Measurements from ENCODE around the gene IQCE.

Gene IQCE

DNA sequence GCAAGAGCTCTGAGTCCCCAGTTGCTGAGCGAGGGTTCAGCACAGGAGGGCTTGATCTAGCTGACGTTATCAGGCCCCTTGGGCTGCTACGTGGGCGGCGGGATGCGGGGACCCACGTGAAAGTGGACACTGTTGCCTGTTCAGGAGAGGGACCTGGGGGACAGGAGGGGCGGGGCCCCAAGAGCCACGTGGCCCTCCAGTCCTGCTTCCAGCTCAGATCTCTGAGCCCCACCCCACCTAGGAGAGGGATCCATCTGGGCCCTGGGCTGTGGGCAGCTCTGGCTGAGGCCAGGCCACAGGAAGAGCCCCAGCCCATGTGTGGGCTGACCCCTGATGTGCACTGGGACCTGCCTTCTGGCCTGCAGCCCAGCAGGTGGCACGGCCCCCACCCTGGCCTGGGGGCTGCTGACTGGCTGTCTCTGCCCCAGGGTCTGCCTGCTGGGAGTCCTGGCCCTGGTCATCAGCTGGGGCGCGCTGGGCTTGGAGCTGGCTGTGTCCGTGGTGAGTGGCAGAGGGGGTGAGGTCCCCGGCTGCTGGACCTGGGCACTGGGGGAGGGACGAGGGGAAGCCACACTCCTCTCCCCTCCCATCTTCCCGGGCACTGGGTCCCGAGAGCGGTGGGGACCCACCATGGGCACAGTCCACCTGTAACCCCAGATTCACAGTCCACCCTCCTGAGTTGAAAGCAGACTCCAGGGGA lies 90.5 kb downstream of the IQCE start:
- Histone ChIP-seq H3K27me3 (ENCODE audit: insufficient read depth, low read length) (no peaks in the 10 kb centered on the region), H3K9me3 (ENCODE audit: insufficient read depth, low read depth, low read length) (peaks cover 2% of the 10 kb centered on the region), H3K27ac (ENCODE audit: low read depth, low read length) (no peak overlapping the region), H2BK120ac (ENCODE audit: insufficient read depth, low read length, poor library complexity) (no peak overlapping the region), H3K79me2 (ENCODE audit: control insufficient read depth, insufficient read depth, low read length, poor library complexity) (no peaks in the 10 kb centered on the region), H3K36me3 (ENCODE audit: control insufficient read depth in 1 of 2, insufficient read depth in 2 of 2, low read length in 2 of 2) (peaks cover 61 to 66% of the 10 kb centered on the region in 2 experiments), H2AK5ac (ENCODE audit: low read length) (no peak overlapping the region), H2BK5ac (ENCODE audit: low read depth, low read length, poor library complexity) (no peak overlapping the region), H3K4me1 (ENCODE audit: control insufficient read depth in 1 of 2, insufficient read depth in 2 of 2, low read length in 2 of 2) (peaks cover 18 to 21% of the 10 kb centered on the region in 2 experiments), H3K4me2 (ENCODE audit: low read length) (no peak overlapping the region), H3K4me3 (ENCODE audit: low read depth, low read length) (no peak overlapping the region), H2AFZ (ENCODE audit: insufficient read depth, low read length, poor library complexity) (no peak overlapping the region), H2BK12ac (ENCODE audit: low read length) (no peak overlapping the region), H3K4ac (ENCODE audit: low read depth, low read length) (no peak overlapping the region), H3K23ac (ENCODE audit: low read length) (no peak overlapping the region), H4K91ac (ENCODE audit: low read depth, low read length) (no peak overlapping the region), H3K79me1 (ENCODE audit: low read length) (peaks cover 4% of the 10 kb centered on the region), H3K14ac (ENCODE audit: low read length) (no peak overlapping the region), H3K9ac (ENCODE audit: low read length) (no peak overlapping the region), H3K18ac (ENCODE audit: low read length) (no peak overlapping the region), H4K12ac (ENCODE audit: low read depth, low read length) (peak overlapping the region; percentile 9), H4K8ac (ENCODE audit: low read depth, low read length) (no peak overlapping the region)
- no CpG with 5 or more reads among the region's 18 CpGs for WGBS (ENCODE audit: extremely low coverage, insufficient coverage, insufficient read length)
- no peak for DNase-seq

DNA sequence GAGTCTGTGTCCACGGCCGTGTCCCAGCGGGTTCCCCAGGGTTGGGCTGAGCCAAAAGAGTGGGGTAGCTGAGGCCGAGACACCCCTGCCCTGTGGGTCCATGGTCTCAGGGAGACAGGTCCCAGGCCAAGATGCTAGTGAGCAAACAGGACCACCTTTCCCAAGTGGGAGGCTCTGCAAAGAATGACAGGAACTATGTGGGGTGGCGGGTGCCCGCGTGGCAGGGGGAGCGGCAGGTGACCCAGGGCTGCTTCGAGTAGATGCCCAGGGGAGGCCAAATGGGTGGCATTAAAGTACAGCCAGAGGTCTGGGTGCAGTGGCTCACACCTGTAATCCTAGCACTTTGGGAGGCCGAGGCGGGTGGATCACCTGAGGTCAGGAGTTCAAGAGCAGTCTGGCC lies 91.2 kb downstream of the IQCE start:
- Histone ChIP-seq H3K27ac (ENCODE audit: low read depth, low read length) (no peak overlapping the region), H3K23ac (ENCODE audit: low read length) (no peak overlapping the region), H3K4me1 (ENCODE audit: control insufficient read depth in 1 of 2, insufficient read depth in 2 of 2, low read length in 2 of 2) (peaks cover 11 to 14% of the 10 kb centered on the region in 2 experiments), H3K4ac (ENCODE audit: low read depth, low read length) (no peak overlapping the region), H3K4me2 (ENCODE audit: low read length) (no peak overlapping the region), H3K79me1 (ENCODE audit: low read length) (peaks cover 4% of the 10 kb centered on the region), H3K9ac (ENCODE audit: low read length) (no peak overlapping the region), H3K9me3 (ENCODE audit: insufficient read depth, low read depth, low read length) (peaks cover 2% of the 10 kb centered on the region), H4K12ac (ENCODE audit: low read depth, low read length) (no peak overlapping the region), H3K4me3 (ENCODE audit: low read depth, low read length) (no peak overlapping the region), H3K14ac (ENCODE audit: low read length) (no peak overlapping the region), H2BK5ac (ENCODE audit: low read depth, low read length, poor library complexity) (no peak overlapping the region), H3K79me2 (ENCODE audit: control insufficient read depth, insufficient read depth, low read length, poor library complexity) (no peaks in the 10 kb centered on the region), H2AFZ (ENCODE audit: insufficient read depth, low read length, poor library complexity) (no peak overlapping the region), H4K91ac (ENCODE audit: low read depth, low read length) (no peak overlapping the region), H3K36me3 (ENCODE audit: control insufficient read depth in 1 of 2, insufficient read depth in 2 of 2, low read length in 2 of 2) (peaks cover 64 to 70% of the 10 kb centered on the region in 2 experiments), H2BK12ac (ENCODE audit: low read length) (no peak overlapping the region), H2AK5ac (ENCODE audit: low read length) (no peak overlapping the region), H4K8ac (ENCODE audit: low read depth, low read length) (no peak overlapping the region), H2BK120ac (ENCODE audit: insufficient read depth, low read length, poor library complexity) (no peak overlapping the region), H3K18ac (ENCODE audit: low read length) (no peak overlapping the region), H3K27me3 (ENCODE audit: insufficient read depth, low read length) (no peaks in the 10 kb centered on the region)
- no CpG with 5 or more reads among the region's 11 CpGs for WGBS (ENCODE audit: extremely low coverage, insufficient coverage, insufficient read length)
- no peak for DNase-seq

DNA sequence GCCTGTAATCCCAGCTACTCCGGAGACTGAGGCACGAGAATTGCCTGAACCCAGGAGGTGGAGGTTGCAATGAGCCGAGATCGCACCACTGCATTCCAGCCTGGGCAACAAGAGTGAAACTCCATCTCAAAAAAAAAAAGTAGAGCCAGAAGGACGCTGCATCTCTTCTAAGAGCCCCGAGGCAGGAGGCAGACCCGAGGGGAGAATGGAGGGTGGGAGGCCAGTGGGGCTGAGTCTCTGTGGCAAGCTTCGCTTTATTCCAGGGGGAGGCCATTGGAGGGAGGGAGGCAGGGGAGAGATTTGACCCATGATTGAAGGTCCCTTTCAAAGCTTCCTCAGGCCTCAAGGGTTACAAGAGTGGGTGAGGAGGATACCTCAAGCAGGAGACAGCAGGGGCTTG lies 91.7 kb downstream of the IQCE start:
- peaks cover 66 to 73% of the 10 kb centered on the region in 2 experiments for H3K36me3 ChIP-seq (ENCODE audit: control insufficient read depth in 1 of 2, insufficient read depth in 2 of 2, low read length in 2 of 2)
- peaks cover 6 to 10% of the 10 kb centered on the region in 2 experiments for H3K4me1 ChIP-seq (ENCODE audit: control insufficient read depth in 1 of 2, insufficient read depth in 2 of 2, low read length in 2 of 2)
- H2BK5ac ChIP-seq (ENCODE audit: low read depth, low read length, poor library complexity): no peak overlapping the region
- H3K9me3 ChIP-seq (ENCODE audit: insufficient read depth, low read depth, low read length): peaks cover 2% of the 10 kb centered on the region
- H4K91ac ChIP-seq (ENCODE audit: low read depth, low read length): no peak overlapping the region
- no peak overlapping the region for H2AK5ac ChIP-seq (ENCODE audit: low read length)
- H3K27me3 ChIP-seq (ENCODE audit: insufficient read depth, low read length): no peaks in the 10 kb centered on the region
- H3K4ac ChIP-seq (ENCODE audit: low read depth, low read length): no peak overlapping the region
- no peak overlapping the region for H2BK12ac ChIP-seq (ENCODE audit: low read length)
- no peak for DNase-seq
- H3K18ac ChIP-seq (ENCODE audit: low read length): no peak overlapping the region
- H3K9ac ChIP-seq (ENCODE audit: low read length): no peak overlapping the region
- H3K4me3 ChIP-seq (ENCODE audit: low read depth, low read length): no peak overlapping the region
- no peak overlapping the region for H3K23ac ChIP-seq (ENCODE audit: low read length)
- no peak overlapping the region for H4K8ac ChIP-seq (ENCODE audit: low read depth, low read length)
- no peak overlapping the region for H3K27ac ChIP-seq (ENCODE audit: low read depth, low read length)
- H2AFZ ChIP-seq (ENCODE audit: insufficient read depth, low read length, poor library complexity): no peak overlapping the region
- no peak overlapping the region for H2BK120ac ChIP-seq (ENCODE audit: insufficient read depth, low read length, poor library complexity)
- H3K14ac ChIP-seq (ENCODE audit: low read length): no peak overlapping the region
- H3K79me1 ChIP-seq (ENCODE audit: low read length): peaks cover 4% of the 10 kb centered on the region
- H3K4me2 ChIP-seq (ENCODE audit: low read length): no peak overlapping the region
- no CpG with 5 or more reads among the region's 8 CpGs for WGBS (ENCODE audit: extremely low coverage, insufficient coverage, insufficient read length)
- H4K12ac ChIP-seq (ENCODE audit: low read depth, low read length): no peak overlapping the region
- no peaks in the 10 kb centered on the region for H3K79me2 ChIP-seq (ENCODE audit: control insufficient read depth, insufficient read depth, low read length, poor library complexity)

DNA sequence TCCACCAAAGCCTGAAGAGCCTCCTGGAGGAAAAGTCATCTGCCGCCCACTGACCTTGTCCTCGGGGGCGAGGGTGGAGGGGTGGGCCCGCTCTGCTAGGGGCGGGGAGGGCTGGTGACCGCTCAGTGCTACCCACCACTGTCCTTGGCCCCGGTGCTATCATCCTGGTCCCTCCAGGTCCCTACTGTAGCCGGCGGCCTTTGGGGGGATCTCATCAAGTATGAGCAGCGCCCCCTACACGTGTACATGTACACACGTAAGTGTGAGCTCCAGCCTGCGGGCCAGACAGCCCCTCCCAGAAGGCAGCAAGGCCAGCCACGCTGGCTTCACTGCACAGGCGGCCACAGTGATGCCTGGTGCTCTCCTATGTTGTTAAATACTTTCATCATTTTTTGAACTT lies 92.6 kb downstream of the IQCE start:
- Histone ChIP-seq H3K27me3 (ENCODE audit: insufficient read depth, low read length) (no peaks in the 10 kb centered on the region), H4K91ac (ENCODE audit: low read depth, low read length) (no peak overlapping the region), H3K9me3 (ENCODE audit: insufficient read depth, low read depth, low read length) (peaks cover 2% of the 10 kb centered on the region), H4K12ac (ENCODE audit: low read depth, low read length) (no peak overlapping the region), H3K36me3 (ENCODE audit: control insufficient read depth in 1 of 2, insufficient read depth in 2 of 2, low read length in 2 of 2) (peaks cover 75 to 79% of the 10 kb centered on the region in 2 experiments), H3K4ac (ENCODE audit: low read depth, low read length) (no peak overlapping the region), H4K8ac (ENCODE audit: low read depth, low read length) (no peak overlapping the region), H2AFZ (ENCODE audit: insufficient read depth, low read length, poor library complexity) (no peak overlapping the region), H3K14ac (ENCODE audit: low read length) (no peak overlapping the region), H3K9ac (ENCODE audit: low read length) (no peak overlapping the region), H3K4me3 (ENCODE audit: low read depth, low read length) (no peak overlapping the region), H3K18ac (ENCODE audit: low read length) (no peak overlapping the region), H3K79me1 (ENCODE audit: low read length) (no peaks in the 10 kb centered on the region), H3K23ac (ENCODE audit: low read length) (no peak overlapping the region), H2BK12ac (ENCODE audit: low read length) (no peak overlapping the region), H3K27ac (ENCODE audit: low read depth, low read length) (no peak overlapping the region), H2BK120ac (ENCODE audit: insufficient read depth, low read length, poor library complexity) (no peak overlapping the region), H3K79me2 (ENCODE audit: control insufficient read depth, insufficient read depth, low read length, poor library complexity) (no peaks in the 10 kb centered on the region), H2AK5ac (ENCODE audit: low read length) (no peak overlapping the region), H3K4me1 (ENCODE audit: control insufficient read depth in 1 of 2, insufficient read depth in 2 of 2, low read length in 2 of 2) (peaks cover under 1 to 6% of the 10 kb centered on the region in 2 experiments), H3K4me2 (ENCODE audit: low read length) (no peak overlapping the region), H2BK5ac (ENCODE audit: low read depth, low read length, poor library complexity) (no peak overlapping the region)
- WGBS (ENCODE audit: extremely low coverage, insufficient coverage, insufficient read length): no CpG with 5 or more reads among the region's 15 CpGs
- DNase-seq: no peak
